HG03558 (cell line): ENCODE data around the gene KRTAP10-5.
"Not testable (repeated sequence)": the region's sequence is repeated elsewhere in the genome, so short reads cannot be mapped to it uniquely, and the experiment has no call there.

Source experiments
- ATAC-seq: cut with Tn5 transposase; IDR thresholded peaks from one replicate; pipeline ENCODE4 v1.9.1; 2021; ENCODE audit warnings: moderate number of reproducible peaks; ENCODE audit not compliant: unreplicated experiment; ENCODE audit errors: extremely low read depth

Gene KRTAP10-5

GRCh38 chr21:44612029-44612486 is 31.7 kb upstream of the KRTAP10-5 start, which contains the start of gene KRTAP10-8:
KRTAP10-8 (plus strand) TSS chr21:44612079; CDS start chr21:44612101, 22 bp downstream.
- no peak for ATAC-seq

DNA sequence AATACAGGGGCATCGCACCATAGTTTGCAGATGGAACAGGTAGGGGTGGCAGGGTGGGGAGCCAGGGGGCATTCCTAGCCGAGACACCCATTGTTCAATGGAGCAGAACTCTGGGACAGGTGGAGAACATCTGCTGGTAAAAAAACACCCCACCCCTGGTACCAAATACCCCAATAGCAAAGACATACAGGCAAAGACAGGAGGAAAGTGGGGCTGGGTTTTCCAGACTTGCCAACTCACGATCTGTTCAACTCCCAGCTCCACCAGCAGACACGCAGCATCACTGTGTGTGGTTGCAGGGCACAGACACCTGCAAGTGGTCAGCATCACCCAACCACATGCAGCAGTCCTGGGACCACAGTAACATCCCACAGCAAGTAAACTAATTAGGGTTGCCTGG is 31.1 kb upstream of the KRTAP10-5 start:
- ATAC-seq: no peak

DNA sequence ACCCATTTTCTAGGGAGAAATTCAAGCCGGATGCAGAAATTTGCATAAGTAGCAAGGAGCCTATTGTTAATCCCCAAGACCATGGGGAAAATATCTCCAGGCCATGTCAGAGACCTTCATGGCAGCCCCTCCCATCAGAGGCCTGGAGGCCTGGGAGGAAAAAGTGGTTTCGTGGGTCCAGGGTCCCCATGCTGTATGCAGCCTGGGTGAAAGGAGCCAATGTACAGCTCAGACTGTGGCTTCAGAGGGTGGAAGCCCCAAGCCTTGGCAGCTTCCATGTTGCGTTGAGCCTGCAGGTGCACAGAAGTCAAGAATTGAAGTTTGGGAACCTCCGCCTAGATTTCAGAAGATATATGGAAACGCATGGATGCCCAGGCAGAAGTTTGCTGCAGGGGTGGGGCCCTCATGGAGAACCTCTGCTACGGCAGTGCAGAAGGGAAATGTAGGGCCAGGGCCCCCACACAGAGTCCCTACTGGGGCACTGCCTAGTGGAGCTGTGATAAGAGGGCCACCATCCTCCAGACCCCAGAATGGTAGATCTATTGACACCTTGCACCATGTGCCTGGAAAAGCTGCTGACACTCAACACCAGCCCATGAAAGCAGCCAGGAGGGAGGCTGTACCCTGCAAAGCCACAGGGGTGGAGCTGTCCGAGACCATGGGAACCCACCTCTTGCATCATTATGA is 29.9 kb upstream of the KRTAP10-5 start:
- ATAC-seq: not testable (repeated sequence)

- no peak for ATAC-seq
Observed at GRCh38 chr21:44609193-44609592, 28.8 kb upstream of the KRTAP10-5 start.

GRCh38 chr21:44606495-44606894 is 26.1 kb upstream of the KRTAP10-5 start:
- no peak for ATAC-seq

DNA sequence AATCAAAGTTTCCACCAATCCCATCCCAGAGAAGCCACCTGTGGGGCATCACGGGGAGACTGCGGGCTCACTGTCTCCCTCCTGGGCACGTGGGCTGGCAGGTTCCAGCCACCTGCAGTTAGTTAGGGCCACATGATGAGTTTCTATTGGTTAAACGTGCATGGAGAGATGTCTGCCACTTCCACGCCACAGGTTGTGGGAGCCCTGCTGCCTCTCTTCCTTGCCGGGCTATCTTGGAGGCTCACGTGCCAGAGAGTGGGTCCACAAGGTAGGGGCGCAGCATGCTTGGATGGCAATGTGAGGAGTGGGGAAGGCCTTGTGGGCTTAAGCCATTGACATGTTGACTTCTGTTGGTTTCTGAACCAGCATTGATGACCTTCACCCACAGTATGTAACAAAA is 23.5 kb upstream of the KRTAP10-5 start:
- no peak for ATAC-seq

DNA sequence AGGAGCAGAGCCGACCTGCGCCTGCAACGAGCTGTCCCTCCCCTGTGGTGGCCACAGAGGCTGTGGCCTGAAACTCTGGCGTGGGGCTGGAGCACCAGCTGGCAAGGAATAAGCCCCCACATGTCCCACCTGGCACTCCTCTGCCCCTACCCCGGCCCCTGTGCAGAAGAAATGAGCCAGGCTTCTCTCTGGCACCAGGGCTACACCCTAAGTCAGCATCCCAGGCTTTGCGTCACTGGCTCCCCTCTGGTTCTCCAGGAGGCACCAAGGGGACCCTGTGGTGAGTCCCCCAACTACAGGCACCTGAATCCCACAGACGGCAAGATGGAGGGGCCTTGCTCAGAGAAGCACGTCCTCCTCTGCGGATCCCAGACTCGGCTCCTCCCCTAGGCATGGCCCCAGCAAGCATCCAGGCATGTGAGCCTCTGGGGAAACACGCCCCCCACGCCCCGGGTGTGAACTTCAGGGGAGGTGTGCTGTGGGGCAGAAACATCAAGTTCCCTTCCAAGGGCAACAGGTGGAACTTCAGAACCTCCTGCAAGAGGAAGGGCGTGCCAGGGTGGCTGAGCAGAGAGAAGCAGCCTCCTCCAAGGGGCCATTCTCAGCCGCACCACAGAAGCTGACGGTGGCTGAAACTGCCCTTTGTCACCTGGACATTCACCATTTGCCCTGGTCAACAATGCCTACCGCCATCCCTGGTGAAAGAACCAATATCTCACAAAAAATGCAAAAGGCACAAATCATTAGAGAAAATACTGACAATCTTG is 22.9 kb upstream of the KRTAP10-5 start:
- no peak for ATAC-seq

DNA sequence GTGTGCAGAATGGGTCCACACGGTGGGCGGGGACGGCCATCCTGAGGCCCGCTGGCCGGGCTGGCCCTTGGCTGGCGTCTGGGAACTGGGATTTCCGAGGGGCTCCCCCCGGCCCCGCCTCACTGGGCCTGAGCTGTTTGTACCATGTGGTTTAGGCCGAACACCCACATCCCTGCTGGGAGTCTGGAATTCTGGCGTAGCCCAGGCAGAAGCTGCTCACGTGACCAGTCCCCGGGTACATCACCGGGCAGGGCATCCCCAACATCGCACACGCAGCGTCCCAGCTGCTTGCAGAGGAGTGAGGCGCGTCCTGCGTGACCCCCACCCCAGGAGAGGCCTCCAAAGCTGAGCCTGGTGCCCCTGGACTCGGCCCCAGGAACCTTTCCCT is 22.1 kb upstream of the KRTAP10-5 start:
- no peak for ATAC-seq

DNA sequence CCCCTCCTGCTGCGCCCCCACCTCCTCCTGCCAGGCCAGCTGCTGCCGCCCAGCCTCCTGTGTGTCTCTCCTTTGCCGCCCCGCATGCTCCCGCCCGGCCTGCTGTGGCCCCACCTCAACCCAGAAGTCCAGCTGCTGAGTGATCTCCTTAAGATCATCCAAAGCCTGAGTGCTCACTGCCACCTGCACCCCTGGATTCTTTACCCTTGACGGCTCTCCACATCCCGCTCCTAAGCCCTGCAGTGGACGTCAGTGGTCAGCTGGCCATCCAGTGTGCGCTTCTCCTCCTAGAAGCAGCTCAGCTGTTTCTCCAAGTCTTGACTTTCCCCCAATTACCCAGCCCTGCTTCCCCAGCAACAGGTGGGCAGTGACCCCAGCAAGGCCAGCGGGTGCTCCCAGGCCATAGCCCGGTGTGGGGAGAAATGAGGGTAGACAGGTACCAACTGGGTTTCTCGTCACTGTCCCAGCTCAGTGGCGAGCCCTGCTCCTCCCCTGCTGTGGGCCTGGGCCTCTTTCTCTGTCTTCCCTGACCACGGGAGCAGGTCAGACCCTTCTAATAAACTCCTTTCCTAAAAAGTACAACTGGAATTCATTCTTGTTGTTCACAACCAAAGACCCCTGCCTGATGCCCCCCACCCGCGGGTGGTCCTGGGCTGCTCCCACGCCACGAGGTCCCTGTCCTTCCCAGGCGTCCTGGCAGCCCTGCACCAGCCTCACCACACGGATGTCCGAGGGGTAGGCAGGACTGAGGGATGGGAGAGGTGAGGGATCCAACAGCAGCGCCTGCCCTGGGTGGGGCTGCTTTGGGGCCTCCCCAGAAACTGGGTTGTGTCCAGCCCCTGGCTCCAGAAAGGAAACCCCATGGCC is 21.4 kb upstream of the KRTAP10-5 start:
- ATAC-seq: no peak

- ATAC-seq: not testable (repeated sequence)
Observed at GRCh38 chr21:44601091-44601490, 20.7 kb upstream of the KRTAP10-5 start.

DNA sequence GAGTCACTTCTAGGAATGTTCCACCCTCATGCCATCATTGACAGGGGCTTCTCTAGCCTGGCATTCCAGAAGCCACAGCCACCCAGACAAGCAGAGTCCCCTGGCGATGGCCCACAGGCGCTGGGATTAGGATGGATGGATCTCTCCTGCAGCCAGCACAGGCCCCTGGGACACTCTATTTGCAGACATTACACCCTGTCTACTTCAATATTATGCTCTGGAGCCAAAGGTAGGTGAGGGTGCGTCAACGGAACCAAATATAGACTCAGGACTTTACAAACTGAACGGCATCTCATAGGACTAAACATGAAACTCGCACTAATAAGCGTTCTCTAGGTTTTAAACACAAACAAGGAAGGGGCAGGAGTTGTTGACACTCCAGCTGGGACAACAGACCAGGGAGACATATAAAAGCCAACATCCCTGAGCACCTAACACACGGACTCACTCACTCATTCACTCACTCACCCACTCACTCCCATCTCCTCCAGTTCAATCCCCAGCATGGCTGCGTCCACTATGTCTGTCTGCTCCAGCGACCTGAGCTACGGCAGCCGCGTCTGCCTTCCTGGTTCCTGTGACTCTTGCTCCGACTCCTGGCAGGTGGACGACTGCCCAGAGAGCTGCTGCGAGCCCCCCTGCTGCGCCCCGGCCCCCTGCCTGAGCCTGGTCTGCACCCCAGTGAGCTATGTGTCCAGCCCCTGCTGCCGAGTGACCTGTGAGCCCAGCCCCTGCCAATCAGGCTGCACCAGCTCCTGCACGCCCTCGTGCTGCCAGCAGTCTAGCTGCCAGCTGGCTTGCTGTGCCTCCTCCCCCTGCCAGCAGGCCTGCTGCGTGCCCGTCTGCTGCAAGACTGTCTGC is 19.9 kb upstream of the KRTAP10-5 start, which contains the start of gene KRTAP10-7:
KRTAP10-7 (plus strand) TSS at position 480 of the 861 bp plus-strand sequence; CDS start at position 505, 25 bp downstream.
- not testable (repeated sequence) for ATAC-seq

GRCh38 chr21:44599264-44600029 is 19.0 kb upstream of the KRTAP10-5 start:
- ATAC-seq: no peak

DNA sequence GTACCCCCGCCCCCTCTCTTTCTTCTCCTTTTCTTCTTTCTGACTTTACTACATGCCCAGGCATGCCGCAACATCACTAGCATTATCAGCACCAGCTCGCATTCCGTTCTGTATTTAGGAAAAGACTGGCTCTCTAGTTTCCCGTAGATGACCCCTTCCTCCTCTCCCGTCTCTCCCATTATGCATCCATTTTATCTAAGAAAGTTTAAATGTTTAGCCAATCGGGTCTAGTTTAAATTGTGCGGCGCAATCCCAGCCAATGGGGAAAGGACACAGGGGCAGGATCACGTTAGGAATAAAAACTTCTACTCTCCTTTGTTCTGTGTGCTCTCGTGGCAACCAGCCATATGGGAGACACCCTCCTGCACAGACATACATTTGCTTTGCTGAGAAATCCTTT is 17.7 kb upstream of the KRTAP10-5 start:
- no peak for ATAC-seq

DNA sequence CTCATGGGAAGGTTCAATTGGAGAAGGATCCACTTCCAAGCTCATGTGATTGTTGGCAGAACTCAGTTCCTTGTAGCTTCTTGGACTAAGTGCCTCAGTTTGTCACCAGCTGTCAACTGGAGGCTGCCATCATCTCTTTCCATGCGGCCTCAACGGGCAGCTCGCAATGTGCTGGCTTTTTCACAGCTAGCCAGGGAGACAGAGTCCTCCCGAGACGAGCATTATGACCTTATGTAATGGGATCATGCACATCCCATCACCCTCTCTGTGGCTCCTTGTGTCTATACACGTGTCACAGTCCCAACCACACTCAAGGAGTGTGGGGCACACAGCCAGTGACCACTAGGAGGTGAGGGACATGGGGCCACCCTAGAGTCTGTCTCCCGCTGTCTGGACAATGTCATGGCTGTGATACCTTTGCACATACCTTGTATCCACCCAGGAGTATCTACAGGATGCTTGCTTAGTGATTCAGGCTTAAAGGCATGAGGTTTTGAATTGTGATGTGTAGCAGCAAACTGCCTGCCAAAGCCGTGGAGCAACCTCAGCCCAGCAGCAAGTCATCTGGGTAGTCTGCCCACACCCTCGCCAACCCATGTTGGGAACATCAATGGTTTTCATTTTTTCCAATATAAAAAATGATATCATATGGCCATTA is 15.8 kb upstream of the KRTAP10-5 start:
- ATAC-seq: no peak

DNA sequence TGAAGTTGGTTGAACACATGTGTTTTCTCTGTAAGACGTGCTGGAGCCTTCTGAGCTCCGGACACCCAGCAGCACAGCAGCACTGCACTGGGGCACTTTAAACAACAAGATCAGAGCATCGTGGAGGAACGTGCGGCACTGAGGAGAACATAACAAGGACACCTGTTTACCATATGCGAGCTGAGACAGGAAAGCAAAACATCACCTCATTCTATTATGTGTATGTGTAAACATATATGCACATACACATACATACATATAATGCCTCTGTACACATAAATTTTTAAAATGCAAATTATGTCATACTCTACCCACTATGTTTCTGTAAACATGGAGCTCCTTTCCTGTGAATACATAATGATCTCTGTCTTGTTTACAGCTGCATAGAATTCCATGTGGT is 15.1 kb upstream of the KRTAP10-5 start:
- no peak for ATAC-seq

GRCh38 chr21:44594406-44594916 is 14.1 kb upstream of the KRTAP10-5 start:
- ATAC-seq: no peak

- ATAC-seq: no peak
Observed at GRCh38 chr21:44593598-44594405, 13.4 kb upstream of the KRTAP10-5 start.
